Neutrophil (primary cell): ENCODE measurements around the gene RBBP6.
"Not testable (repeated sequence)": the region's sequence is repeated elsewhere in the genome, so short reads cannot be mapped to it uniquely, and the experiment has no call there.

Experiments
- H3K27ac ChIP-seq: fragments of 200-600 bp; sonication (generic); 2 replicates; pipeline ENCODE4 v1.5.1; 2016; ENCODE audit warnings: mild to moderate bottlenecking, moderate library complexity
- H3K27me3 ChIP-seq: fragments of 200-600 bp; sonication (generic); 2 replicates; pipeline ENCODE4 v1.6.0; 2016; ENCODE audit warnings: mild to moderate bottlenecking
- H3K36me3 ChIP-seq: fragments of 200-600 bp; sonication (generic); 2 replicates; pipeline ENCODE4 v1.5.1; 2017
- H3K4me1 ChIP-seq, 2 experiments: fragments of 200-600 bp in 1 of 2; sonication (generic) in 1 of 2; 1 replicate in 1 of 2; 2 replicates in 1 of 2; pipeline versions ENCODE4 v1.5.1 to v1.6.1; 2013 to 2016; ENCODE audit warnings: low read depth in 1 of 2, low read length in 1 of 2, mild to moderate bottlenecking in 1 of 2, moderate library complexity in 1 of 2; ENCODE audit not compliant: control insufficient read depth in 1 of 2, insufficient read depth in 1 of 2
- H3K4me3 ChIP-seq, 2 experiments: fragments of 200-600 bp in 1 of 2; sonication (generic) in 1 of 2; 1 replicate in 1 of 2; 2 replicates in 1 of 2; pipeline ENCODE4 v1.5.1; 2013 to 2016; ENCODE audit warnings: low read depth in 1 of 2, low read length in 1 of 2, mild to moderate bottlenecking in 1 of 2, moderate library complexity in 1 of 2
- H3K9me3 ChIP-seq: fragments of 200-600 bp; sonication (generic); 2 replicates; pipeline ENCODE4 v1.5.1; 2016
- CTCF ChIP-seq: fragments of 200-600 bp; sonication (generic); IDR thresholded peaks from 2 replicates; pipeline ENCODE4 v1.5.1; 2016; ENCODE audit warnings: antibody characterized with exemption

RBBP6 gene

GRCh38 chr16:24571096-24571495, 31.7 kb downstream of the RBBP6 start:
- no peaks in the 10 kb centered on the region for H3K9me3 ChIP-seq
- no peaks in the 10 kb centered on the region for H3K27me3 ChIP-seq
- peaks cover 51% of the 10 kb centered on the region for H3K36me3 ChIP-seq
- H3K27ac ChIP-seq = no peak overlapping the region
- no peak overlapping the region for H3K4me3 ChIP-seq
- TF ChIP-seq CTCF = no peak
- no peaks in the 10 kb centered on the region for H3K4me1 ChIP-seq

DNA sequence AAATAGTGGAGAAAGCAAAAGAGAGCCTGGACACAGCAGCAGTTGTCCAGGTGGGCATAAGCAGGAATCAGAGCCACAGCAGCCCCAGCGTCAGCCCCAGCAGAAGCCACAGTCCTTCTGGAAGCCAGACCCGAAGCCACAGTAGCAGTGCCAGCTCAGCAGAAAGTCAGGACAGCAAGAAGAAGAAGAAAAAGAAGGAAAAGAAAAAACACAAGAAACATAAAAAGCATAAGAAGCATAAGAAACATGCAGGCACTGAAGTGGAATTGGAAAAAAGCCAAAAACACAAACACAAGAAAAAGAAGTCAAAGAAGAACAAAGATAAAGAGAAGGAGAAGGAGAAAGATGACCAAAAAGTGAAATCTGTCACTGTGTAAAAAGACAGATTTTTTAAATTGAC, 32.7 kb downstream of the RBBP6 start:
- TF ChIP-seq CTCF = no peak
- no peak overlapping the region for H3K27ac ChIP-seq
- no peaks in the 10 kb centered on the region for H3K4me1 ChIP-seq
- H3K9me3 ChIP-seq = no peaks in the 10 kb centered on the region
- peaks cover 41% of the 10 kb centered on the region for H3K36me3 ChIP-seq
- no peak overlapping the region for H3K4me3 ChIP-seq
- no peaks in the 10 kb centered on the region for H3K27me3 ChIP-seq

DNA sequence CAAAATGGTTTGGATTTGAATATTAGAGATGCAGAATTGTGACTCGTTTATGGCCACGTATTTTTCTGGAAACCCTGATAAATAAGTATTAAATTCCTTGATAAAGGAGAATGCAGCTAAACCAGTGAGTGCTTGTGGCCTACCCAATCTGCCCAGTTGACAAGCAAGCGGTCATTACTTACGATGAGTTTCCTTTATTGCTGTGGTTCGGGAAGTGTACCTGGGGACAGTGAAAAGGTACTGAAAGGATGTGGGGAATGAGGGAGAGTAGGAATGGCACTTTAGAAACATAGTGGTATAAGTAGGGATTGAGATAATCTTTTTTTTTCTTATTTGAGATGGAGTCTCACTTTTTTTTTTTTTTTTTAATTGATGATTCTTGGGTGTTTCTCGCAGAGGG, 33.8 kb downstream of the RBBP6 start:
- Histone ChIP-seq H3K9me3 (no peaks in the 10 kb centered on the region), H3K4me1 (no peaks in the 10 kb centered on the region), H3K27me3 (no peaks in the 10 kb centered on the region), H3K27ac (no peak overlapping the region), H3K4me3 (no peak overlapping the region), H3K36me3 (peaks cover 30% of the 10 kb centered on the region)
- no peak for TF ChIP-seq CTCF

DNA sequence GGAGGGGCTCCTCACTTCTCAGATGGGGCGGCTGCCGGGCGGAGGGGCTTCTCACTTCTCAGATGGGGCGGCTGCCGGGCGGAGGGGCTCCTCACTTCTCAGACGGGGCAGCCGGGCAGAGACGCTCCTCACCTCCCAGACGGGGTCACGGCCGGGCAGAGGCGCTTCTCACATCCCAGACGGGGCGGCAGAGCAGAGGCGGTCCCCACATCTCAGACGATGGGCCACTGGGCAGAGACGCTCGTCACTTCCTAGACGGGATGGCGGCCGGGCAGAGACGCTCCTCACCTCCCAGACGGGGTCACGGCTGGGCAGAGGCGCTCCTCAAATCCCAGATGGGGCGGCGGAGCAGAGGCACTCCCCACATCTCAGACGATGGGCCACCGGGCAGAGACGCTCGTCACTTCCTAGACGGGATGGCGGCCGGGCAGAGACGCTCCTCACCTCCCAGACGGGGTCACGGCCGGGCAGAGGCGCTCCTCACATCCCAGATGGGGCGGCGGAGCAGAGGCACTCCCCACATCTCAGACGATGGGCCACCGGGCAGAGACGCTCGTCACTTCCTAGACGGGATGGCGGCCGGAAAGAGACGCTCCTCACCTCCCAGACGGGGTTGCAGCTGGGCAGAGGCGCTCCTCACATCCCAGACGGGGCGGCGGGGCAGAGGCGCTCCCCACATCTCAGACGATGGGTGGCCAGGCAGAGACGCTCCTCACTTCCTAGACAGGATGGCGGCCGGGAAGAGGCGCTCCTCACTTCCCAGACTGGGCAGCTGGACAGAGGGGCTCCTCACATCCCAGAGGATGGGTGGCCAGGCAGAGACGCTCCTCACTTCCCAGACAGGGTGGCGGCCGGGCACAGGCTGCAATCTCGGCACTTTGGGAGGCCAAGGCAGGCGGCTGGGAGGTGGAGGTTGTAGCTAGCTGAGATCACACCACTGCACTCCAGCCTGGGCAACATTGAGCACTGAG, 35.4 kb downstream of the RBBP6 start:
- not testable (repeated sequence) for H3K27ac ChIP-seq, H3K27me3 ChIP-seq, H3K4me3 ChIP-seq, H3K4me1 ChIP-seq, H3K9me3 ChIP-seq
- peaks cover 13% of the 10 kb centered on the region for H3K36me3 ChIP-seq

- not testable (repeated sequence) for H3K4me3 ChIP-seq, H3K27ac ChIP-seq
These were observed 36.4 kb downstream of the RBBP6 start for GRCh38 chr16:24575791-24576190.

DNA sequence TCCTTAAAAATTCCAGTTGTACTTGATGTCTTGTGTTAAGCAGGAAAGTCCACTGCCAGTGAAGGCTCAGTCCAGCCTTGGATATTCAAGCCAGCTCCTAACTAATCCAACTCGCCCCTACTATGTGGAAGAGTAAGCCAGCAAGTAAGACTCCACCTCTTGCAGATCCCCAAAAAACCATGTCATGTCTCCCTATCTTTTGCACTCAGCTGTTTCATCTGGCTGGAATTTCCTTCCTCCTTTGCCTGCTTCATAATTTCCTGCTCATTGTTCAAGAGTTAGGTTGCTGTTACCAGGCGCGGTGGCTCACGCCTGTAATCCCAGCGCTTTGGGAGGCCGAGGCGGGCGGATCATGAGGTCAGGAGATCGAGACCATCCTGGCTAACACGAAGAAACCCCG, 37.8 kb downstream of the RBBP6 start:
- no peaks in the 10 kb centered on the region for H3K9me3 ChIP-seq
- no peaks in the 10 kb centered on the region for H3K36me3 ChIP-seq
- no peak overlapping the region for H3K4me3 ChIP-seq
- no peaks in the 10 kb centered on the region for H3K27me3 ChIP-seq
- H3K27ac ChIP-seq = no peak overlapping the region
- H3K4me1 ChIP-seq = no peaks in the 10 kb centered on the region
- no peak for TF ChIP-seq CTCF

More at GRCh38 chr16:24575791-24576190, 36.4 kb downstream of the RBBP6 start:
- H3K4me1 ChIP-seq, H3K27me3 ChIP-seq, H3K9me3 ChIP-seq: not testable (repeated sequence)
- H3K36me3 ChIP-seq = peaks cover 11% of the 10 kb centered on the region
